Prostate gland (tissue), 2 donors: Measurements from ENCODE around the gene PIGN. TPM values are rescaled to one million over a fixed set of nuclear protein-coding genes. Genes with fewer than 3 reads are reported as not detected.

ENCODE experiments used
- DNase-seq: peaks from one replicate; pipeline ENCODE4 v3.0.0-alpha.2; 2019; ENCODE audit warnings: low spot score
- H3K27ac ChIP-seq, 2 donors: fragments of 200-600 bp; sonication (generic); 2 replicates each; pipeline ENCODE4 v1.5.1; 2017 to 2019
- H3K27me3 ChIP-seq: fragments of 200-600 bp; sonication (generic); replicated peaks from 2 replicates; pipeline ENCODE4 v1.5.1; 2019; ENCODE audit not compliant: insufficient read depth
- H3K36me3 ChIP-seq, 2 donors: fragments of 200-600 bp; sonication (generic); 1 replicate in 1 of 2; 2 replicates in 1 of 2; pipeline versions ENCODE4 v1.5.1 to v1.8.1; 2017 to 2019
- H3K4me1 ChIP-seq: fragments of 200-600 bp; sonication (generic); replicated peaks from 2 replicates; pipeline ENCODE4 v1.5.1; 2019
- H3K4me3 ChIP-seq, 2 donors: fragments of 200-600 bp; sonication (generic); 2 replicates each; pipeline ENCODE4 v1.5.1; 2017 to 2019
- H3K9me3 ChIP-seq: fragments of 200-600 bp; sonication (generic); 2 replicates; pipeline ENCODE4 v1.5.1; 2017
- POLR2A ChIP-seq: fragments of 450-650 bp; IDR thresholded peaks from one replicate; pipeline ENCODE4 v1.6.1; 2016; ENCODE audit warnings: antibody characterized with exemption, mild to moderate bottlenecking
- POLR2AphosphoS5 ChIP-seq: sonication (generic); formaldehyde crosslinking; IDR thresholded peaks from one replicate; pipeline ENCODE4 v1.6.1; 2017; ENCODE audit warnings: antibody characterized with exemption
- WGBS: methylation state at CpG from one replicate; pipeline ENCODE4 v1.1.5; 2018; 5-methylcytosine and 5-hydroxymethylcytosine counted together
- intact Hi-C: fragments of 100-400 bp; cut with DNase I; formaldehyde crosslinking; loops from one replicate; pipeline ENCODE4 v1.14.2; 2022
- total RNA-seq, 2 donors: library from RNA; depleted of rRNA; stranded (reverse); fragments of >200 nt; gene quantifications; one replicate each; pipeline ENCODE4 v1.1.0, GENCODE V29; 2016
- TF ChIP-seq, protein P1 (sequence below), 4 experiments: fragments of 200-600 bp in 2 of 4; fragments of 450-650 bp in 2 of 4; sonication (generic) in 2 of 4; IDR thresholded peaks; 1 replicate in 3 of 4; 2 replicates in 1 of 4; pipeline ENCODE4 v1.5.1; 2016 to 2019; ENCODE audit warnings: antibody characterized with exemption in 4 of 4, mild to moderate bottlenecking in 2 of 4, moderate library complexity in 2 of 4

PIGN gene
- total RNA-seq, 2 donors from 2014 or later: 30.3 to 39.6 TPM

DNA sequence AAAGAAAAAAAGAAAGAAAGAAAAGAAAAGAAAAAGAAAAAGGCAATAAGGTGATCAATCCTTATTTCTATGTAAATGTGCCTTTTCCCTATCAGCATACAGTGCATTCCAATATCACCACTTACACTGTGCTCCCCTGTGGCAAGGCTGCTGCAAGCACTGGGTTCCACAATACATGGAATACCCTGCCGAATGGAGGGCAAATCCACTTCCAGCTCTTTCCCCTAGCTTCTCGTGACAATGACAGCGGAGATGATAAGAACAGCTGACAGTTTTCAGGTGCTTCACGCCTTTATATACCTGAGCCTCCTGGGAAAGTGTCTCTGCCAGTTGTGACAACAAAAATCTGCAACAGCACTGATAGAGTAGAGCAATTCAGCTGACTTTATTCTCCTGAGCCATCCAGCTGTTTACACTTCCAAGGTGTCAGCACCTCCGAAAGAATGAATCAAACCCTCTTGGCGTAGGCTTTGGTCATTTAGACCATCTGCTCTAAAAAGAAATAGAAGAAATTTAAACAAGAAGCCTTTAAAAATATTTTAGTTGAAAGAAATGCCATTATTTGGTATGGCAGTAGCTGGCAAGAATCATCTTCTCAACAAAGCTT is 158.8 kb downstream of the PIGN start:
- intact Hi-C loops: no loop called here
- DNase-seq: no peak
- Histone ChIP-seq H3K9me3 (no peaks in the 10 kb centered on the region), H3K36me3 (no peaks in the 10 kb centered on the region), H3K4me1 (no peaks in the 10 kb centered on the region), H3K4me3 (no peak overlapping the region), H3K27me3 (no peaks in the 10 kb centered on the region), H3K27ac (no peak overlapping the region)
- 79% methylated on average over 6 of the region's 6 CpGs for WGBS
- TF ChIP-seq POLR2AphosphoS5: no peak
- TF ChIP-seq, protein P1, sequence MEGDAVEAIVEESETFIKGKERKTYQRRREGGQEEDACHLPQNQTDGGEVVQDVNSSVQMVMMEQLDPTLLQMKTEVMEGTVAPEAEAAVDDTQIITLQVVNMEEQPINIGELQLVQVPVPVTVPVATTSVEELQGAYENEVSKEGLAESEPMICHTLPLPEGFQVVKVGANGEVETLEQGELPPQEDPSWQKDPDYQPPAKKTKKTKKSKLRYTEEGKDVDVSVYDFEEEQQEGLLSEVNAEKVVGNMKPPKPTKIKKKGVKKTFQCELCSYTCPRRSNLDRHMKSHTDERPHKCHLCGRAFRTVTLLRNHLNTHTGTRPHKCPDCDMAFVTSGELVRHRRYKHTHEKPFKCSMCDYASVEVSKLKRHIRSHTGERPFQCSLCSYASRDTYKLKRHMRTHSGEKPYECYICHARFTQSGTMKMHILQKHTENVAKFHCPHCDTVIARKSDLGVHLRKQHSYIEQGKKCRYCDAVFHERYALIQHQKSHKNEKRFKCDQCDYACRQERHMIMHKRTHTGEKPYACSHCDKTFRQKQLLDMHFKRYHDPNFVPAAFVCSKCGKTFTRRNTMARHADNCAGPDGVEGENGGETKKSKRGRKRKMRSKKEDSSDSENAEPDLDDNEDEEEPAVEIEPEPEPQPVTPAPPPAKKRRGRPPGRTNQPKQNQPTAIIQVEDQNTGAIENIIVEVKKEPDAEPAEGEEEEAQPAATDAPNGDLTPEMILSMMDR (IDR thresholded peaks at IDR 0.05): no peak
- no peak for TF ChIP-seq POLR2A

DNA sequence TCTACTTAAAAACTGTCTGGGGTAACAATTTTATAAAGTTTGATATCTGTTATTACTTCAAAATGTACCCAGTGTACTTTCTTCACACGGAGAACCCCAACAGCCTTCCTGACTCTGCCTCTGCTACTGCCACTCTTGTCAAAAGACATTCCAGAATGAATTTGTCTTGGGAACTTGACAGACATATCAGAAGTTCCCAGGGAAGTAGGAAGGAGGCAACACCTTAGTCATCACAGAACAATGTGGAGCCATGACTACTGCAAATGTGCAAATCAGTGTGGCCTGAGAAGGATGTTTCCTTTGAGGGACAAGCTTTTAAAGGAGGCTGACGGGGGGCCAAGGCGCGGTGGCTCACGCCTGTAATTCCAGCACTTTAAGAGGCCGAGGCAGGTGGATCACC is 160.3 kb downstream of the PIGN start:
- no peak for DNase-seq
- TF ChIP-seq POLR2A (no peak), POLR2AphosphoS5 (no peak)
- TF ChIP-seq, protein P1 (IDR thresholded peaks at IDR 0.05): no peak
- 94% methylated on average over 6 of the region's 6 CpGs for WGBS
- intact Hi-C loops: no loop called here
- H3K27me3 ChIP-seq: no peaks in the 10 kb centered on the region
- no peak overlapping the region for H3K27ac ChIP-seq
- no peak overlapping the region for H3K4me3 ChIP-seq
- H3K9me3 ChIP-seq: no peaks in the 10 kb centered on the region
- H3K36me3 ChIP-seq: no peaks in the 10 kb centered on the region
- H3K4me1 ChIP-seq: no peaks in the 10 kb centered on the region

DNA sequence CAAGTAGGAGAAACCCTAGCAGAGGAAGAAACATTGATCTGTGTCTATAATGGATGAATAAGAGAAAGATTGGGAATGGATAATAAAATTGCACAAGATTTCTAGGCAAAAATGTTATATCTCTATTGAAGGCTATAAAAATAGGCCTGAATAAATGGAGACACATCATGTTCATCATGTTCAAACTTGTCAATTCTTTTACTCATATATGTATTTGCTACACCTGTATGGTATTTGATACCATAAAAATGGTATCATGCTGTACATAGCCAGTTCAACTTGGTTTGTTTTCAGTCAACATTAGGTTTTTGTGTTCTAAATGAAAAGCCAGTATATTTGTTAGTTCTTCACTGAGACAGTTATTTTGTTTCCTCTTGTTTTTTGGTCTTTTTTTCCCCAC is 161.9 kb downstream of the PIGN start:
- no peaks in the 10 kb centered on the region for H3K36me3 ChIP-seq
- H3K27ac ChIP-seq: no peak overlapping the region
- H3K27me3 ChIP-seq: no peaks in the 10 kb centered on the region
- no peak for DNase-seq
- H3K4me1 ChIP-seq: no peaks in the 10 kb centered on the region
- H3K4me3 ChIP-seq: no peak overlapping the region
- TF ChIP-seq POLR2AphosphoS5: no peak
- TF ChIP-seq, protein P1 (IDR thresholded peaks at IDR 0.05): no peak
- no peak for TF ChIP-seq POLR2A
- no peaks in the 10 kb centered on the region for H3K9me3 ChIP-seq
- intact Hi-C loops: no loop called here

DNA sequence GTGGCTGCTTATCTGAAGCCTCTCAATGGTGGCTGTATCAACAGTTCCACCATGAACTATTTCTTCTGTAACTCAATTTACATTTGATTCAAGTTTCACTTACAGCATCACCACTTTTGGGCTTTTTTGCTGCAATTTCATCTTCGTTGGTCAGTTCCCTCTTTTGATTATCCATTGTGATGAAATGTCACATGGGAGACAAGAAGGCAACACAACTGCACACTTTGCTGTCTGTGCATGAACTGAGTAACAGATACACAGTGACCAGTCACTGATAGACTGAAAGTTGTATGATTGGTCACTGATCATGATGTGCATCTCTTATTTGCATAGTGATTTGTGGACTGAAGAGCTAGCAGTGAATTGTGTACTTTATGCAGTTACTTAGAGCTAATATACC is 163.3 kb downstream of the PIGN start:
- no peak for TF ChIP-seq POLR2A
- no peak for TF ChIP-seq POLR2AphosphoS5
- TF ChIP-seq, protein P1 (IDR thresholded peaks at IDR 0.05): no peak
- Histone ChIP-seq H3K9me3 (no peaks in the 10 kb centered on the region), H3K4me3 (no peak overlapping the region), H3K4me1 (no peaks in the 10 kb centered on the region), H3K27ac (no peak overlapping the region), H3K36me3 (no peaks in the 10 kb centered on the region), H3K27me3 (no peaks in the 10 kb centered on the region)
- 74% methylated on average over 1 of the region's 1 CpG for WGBS
- intact Hi-C loops: no loop called here
- DNase-seq: no peak

DNA sequence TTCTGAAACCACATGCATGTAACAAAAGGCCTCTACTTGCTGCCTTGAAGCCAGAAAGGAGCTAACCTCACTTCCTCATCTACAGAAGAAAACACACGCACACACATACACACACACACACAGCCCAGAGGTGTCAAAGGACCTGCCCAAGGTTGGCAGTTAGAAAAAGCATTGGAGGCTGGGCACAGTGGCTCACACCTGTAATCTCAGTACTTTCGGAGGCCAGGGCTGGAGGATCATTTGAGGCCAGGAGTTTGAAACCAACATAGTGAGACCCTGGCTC is 168.2 kb downstream of the PIGN start:
- no peak for DNase-seq
- no peaks in the 10 kb centered on the region for H3K9me3 ChIP-seq
- H3K4me3 ChIP-seq: no peak overlapping the region
- 60% methylated on average over 2 of the region's 2 CpGs for WGBS
- H3K27me3 ChIP-seq: no peaks in the 10 kb centered on the region
- no peaks in the 10 kb centered on the region for H3K36me3 ChIP-seq
- intact Hi-C loops: no loop called here
- no peak overlapping the region for H3K27ac ChIP-seq
- TF ChIP-seq POLR2AphosphoS5 (no peak), POLR2A (no peak)
- TF ChIP-seq, protein P1 (IDR thresholded peaks at IDR 0.05): no peak
- H3K4me1 ChIP-seq: no peaks in the 10 kb centered on the region
